IPS-11a (cell line): ENCODE results near the gene GZMM.
"Not testable (repeated sequence)": the region's sequence is repeated elsewhere in the genome, so short reads cannot be mapped to it uniquely, and the experiment has no call there.

ENCODE experiments used
- H3K4me3 ChIP-seq: one replicate; pipeline ENCODE4 v1.5.1; 2013; ENCODE audit warnings: low read depth, low read length, control low read depth

The GZMM gene

GRCh38 chr19:580274-580835 is 36.5 kb downstream of the GZMM start:
- no peak overlapping the region for H3K4me3 ChIP-seq

- H3K4me3 ChIP-seq, result no peak overlapping the region
Observed at GRCh38 chr19:581399-582111, 37.7 kb downstream of the GZMM start.

GRCh38 chr19:582497-583197 is 38.8 kb downstream of the GZMM start:
- no peak overlapping the region for H3K4me3 ChIP-seq

GRCh38 chr19:583198-583967 is 39.5 kb downstream of the GZMM start:
- no peak overlapping the region for H3K4me3 ChIP-seq

GRCh38 chr19:583968-584239 is 40.1 kb downstream of the GZMM start:
- H3K4me3 ChIP-seq, result no peak overlapping the region

- H3K4me3 ChIP-seq, result no peak overlapping the region
Observed at GRCh38 chr19:584240-585001, 40.6 kb downstream of the GZMM start.

GRCh38 chr19:585146-585545 is 41.3 kb downstream of the GZMM start:
- H3K4me3 ChIP-seq, result not testable (repeated sequence)

- no peak overlapping the region for H3K4me3 ChIP-seq
Observed at GRCh38 chr19:585551-586110, 41.8 kb downstream of the GZMM start.

- no peak overlapping the region for H3K4me3 ChIP-seq
Observed at GRCh38 chr19:588093-588740, 44.4 kb downstream of the GZMM start.

GRCh38 chr19:588741-589692 is 45.2 kb downstream of the GZMM start:
- H3K4me3 ChIP-seq, result peak overlapping the region; percentile 17

- peak within 1 kb of the TSS; percentile 17 for H3K4me3 ChIP-seq
Observed at GRCh38 chr19:589693-590395, 46.0 kb downstream of the GZMM start, which contains the start of gene HCN2. Gene HCN2, plus strand, starts transcription at chr19:589881. Its CDS starts 65 bp downstream, at chr19:589946.

- no peak overlapping the region for H3K4me3 ChIP-seq
Observed at GRCh38 chr19:590396-590745, 46.5 kb downstream of the GZMM start.

GRCh38 chr19:590750-591098 is 46.9 kb downstream of the GZMM start:
- peak overlapping the region; percentile 1 for H3K4me3 ChIP-seq

GRCh38 chr19:591099-591958 is 47.5 kb downstream of the GZMM start:
- no peak overlapping the region for H3K4me3 ChIP-seq

GRCh38 chr19:592101-592500 is 48.2 kb downstream of the GZMM start:
- H3K4me3 ChIP-seq, result no peak overlapping the region

- no peak overlapping the region for H3K4me3 ChIP-seq
Observed at GRCh38 chr19:593055-593454, 49.2 kb downstream of the GZMM start.

GRCh38 chr19:593505-593904 is 49.7 kb downstream of the GZMM start:
- H3K4me3 ChIP-seq, result no peak overlapping the region
